NCI-H524 (cell line): ENCODE measurements around the gene PRF1.

Experiments used
- DNase-seq, 2 experiments: peaks; one replicate each; lab custom pipeline; 2025; lab: John Stamatoyannopoulos, UW

The PRF1 gene

GRCh38 chr10:70576803-70577517 lies 25.6 kb downstream of the PRF1 start:
- no peak for DNase-seq

- no peak for DNase-seq
Observed at GRCh38 chr10:70575874-70576802, 26.4 kb downstream of the PRF1 start.

GRCh38 chr10:70575486-70575873 lies 27.1 kb downstream of the PRF1 start:
- DNase-seq = no peak

GRCh38 chr10:70573599-70574506 lies 28.7 kb downstream of the PRF1 start:
- DNase-seq = no peak

GRCh38 chr10:70571636-70572439 lies 30.7 kb downstream of the PRF1 start:
- DNase-seq = no peak

- no peak for DNase-seq
Observed at GRCh38 chr10:70571236-70571635, 31.3 kb downstream of the PRF1 start.

GRCh38 chr10:70568781-70569495 lies 33.6 kb downstream of the PRF1 start:
- no peak for DNase-seq

- no peak for DNase-seq
Observed at GRCh38 chr10:70568113-70568512, 34.4 kb downstream of the PRF1 start.

- peak in 1 of 2 experiments; percentile 26 for DNase-seq
Observed at GRCh38 chr10:70567603-70568002, 34.9 kb downstream of the PRF1 start.

GRCh38 chr10:70566515-70567290 lies 35.8 kb downstream of the PRF1 start:
- DNase-seq = no peak

- no peak for DNase-seq
Observed at GRCh38 chr10:70565556-70566514, 36.7 kb downstream of the PRF1 start.

GRCh38 chr10:70564901-70565351 lies 37.6 kb downstream of the PRF1 start:
- no peak for DNase-seq

- DNase-seq = no peak
Observed at GRCh38 chr10:70564113-70564725, 38.3 kb downstream of the PRF1 start.

- no peak for DNase-seq
Observed at GRCh38 chr10:70563230-70563629, 39.3 kb downstream of the PRF1 start.

GRCh38 chr10:70562036-70562755 lies 40.3 kb downstream of the PRF1 start:
- DNase-seq = no peak

- DNase-seq = no peak
Observed at GRCh38 chr10:70561558-70561957, 41.0 kb downstream of the PRF1 start.

- no peak for DNase-seq
Observed at GRCh38 chr10:70561070-70561469, 41.5 kb downstream of the PRF1 start.
